ENCODE measurements around the gene LANCL1. TPM values are rescaled to one million over a fixed set of nuclear protein-coding genes. Genes with fewer than 3 reads are reported as not detected.

The LANCL1 gene, protein sequence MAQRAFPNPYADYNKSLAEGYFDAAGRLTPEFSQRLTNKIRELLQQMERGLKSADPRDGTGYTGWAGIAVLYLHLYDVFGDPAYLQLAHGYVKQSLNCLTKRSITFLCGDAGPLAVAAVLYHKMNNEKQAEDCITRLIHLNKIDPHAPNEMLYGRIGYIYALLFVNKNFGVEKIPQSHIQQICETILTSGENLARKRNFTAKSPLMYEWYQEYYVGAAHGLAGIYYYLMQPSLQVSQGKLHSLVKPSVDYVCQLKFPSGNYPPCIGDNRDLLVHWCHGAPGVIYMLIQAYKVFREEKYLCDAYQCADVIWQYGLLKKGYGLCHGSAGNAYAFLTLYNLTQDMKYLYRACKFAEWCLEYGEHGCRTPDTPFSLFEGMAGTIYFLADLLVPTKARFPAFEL
- 15.7 and 23.5 TPM in 2 replicates for total RNA-seq

DNA sequence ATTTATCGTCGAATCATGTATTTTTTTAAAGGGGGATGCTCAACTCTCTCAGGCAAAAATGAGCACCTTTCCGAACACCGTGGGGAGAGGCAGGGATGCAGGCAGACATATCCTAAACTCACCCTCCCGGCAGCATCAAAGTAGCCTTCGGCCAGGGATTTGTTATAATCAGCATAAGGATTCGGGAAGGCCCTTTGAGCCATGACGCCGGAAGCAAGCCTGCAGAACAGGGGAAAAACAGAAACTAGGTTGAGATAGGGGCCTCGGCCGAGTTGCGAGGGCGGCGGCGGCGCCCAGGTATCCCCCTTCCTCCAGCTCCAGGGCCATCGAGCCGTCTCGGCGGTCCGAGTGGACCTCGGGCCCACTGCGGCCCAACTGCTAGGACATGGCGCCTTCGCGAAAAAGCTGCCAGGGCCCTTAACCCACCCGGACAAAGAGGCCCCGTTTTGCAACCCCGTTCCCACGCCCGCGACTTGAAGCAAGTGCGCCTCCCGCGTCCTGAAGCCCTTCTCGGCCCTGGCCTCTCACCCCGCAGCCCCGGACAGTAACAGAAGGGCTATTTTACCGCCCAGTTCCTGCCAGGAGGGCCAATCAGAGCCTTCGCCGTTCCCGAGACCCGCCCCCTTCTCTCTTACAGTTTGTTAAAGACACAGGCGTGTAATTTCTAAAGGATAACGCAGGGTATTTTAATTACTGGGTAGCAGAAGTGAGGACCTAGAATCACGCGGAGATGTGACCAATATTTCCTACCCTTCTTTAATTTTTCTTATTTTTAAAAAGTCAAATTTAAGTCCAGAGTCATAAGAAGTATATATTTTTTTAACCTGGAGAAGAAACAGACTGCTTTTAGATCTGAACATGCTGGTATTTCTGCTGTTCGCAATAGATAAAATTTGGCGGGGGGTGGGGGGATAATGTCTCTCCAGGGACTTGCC lies at the start of gene LANCL1:
Gene LANCL1 (minus strand): TSS at position 566 of the 935 bp plus-strand sequence. CDS start 363 bp downstream, at position 203.

Other genes starting within 250 kb of the LANCL1 start
- gene MYL1, start 161.6 kb downstream of the LANCL1 start, total RNA-seq: not detected in 2 replicates
- 3.9 and 7.2 TPM in 2 replicates for gene CPS1, start 79.8 kb upstream of the LANCL1 start, total RNA-seq